Measurements from ENCODE around the gene ALDH1A1.

The ALDH1A1 gene

DNA sequence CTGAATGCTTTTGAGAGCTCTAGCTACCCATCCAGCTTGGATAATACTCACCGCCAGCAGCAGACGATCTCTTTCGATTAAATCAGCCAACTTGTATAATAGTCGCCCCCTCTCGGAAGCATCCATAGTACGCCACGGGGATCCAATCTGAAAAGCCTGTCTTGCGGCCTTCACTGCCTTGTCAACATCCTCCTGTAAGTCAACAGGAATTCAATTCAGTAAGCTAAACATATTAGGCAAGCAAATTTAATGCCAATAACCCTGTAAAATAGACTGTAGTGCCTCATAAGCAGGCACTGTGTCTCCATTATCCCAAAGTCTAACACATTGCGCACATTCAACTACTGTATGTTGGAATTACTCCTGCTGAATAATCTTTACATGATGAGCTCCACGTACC is 22.0 kb downstream of the ALDH1A1 start:
- DNase-seq (ENCODE audit: low read depth) = no peak
- TF ChIP-seq, protein P1, sequence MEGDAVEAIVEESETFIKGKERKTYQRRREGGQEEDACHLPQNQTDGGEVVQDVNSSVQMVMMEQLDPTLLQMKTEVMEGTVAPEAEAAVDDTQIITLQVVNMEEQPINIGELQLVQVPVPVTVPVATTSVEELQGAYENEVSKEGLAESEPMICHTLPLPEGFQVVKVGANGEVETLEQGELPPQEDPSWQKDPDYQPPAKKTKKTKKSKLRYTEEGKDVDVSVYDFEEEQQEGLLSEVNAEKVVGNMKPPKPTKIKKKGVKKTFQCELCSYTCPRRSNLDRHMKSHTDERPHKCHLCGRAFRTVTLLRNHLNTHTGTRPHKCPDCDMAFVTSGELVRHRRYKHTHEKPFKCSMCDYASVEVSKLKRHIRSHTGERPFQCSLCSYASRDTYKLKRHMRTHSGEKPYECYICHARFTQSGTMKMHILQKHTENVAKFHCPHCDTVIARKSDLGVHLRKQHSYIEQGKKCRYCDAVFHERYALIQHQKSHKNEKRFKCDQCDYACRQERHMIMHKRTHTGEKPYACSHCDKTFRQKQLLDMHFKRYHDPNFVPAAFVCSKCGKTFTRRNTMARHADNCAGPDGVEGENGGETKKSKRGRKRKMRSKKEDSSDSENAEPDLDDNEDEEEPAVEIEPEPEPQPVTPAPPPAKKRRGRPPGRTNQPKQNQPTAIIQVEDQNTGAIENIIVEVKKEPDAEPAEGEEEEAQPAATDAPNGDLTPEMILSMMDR (IDR thresholded peaks at IDR 0.05; ENCODE audit: low read depth, low read length, missing control alignments) = no peak
- no peak overlapping the region for H3K4me3 ChIP-seq (ENCODE audit: low read depth, low read length)

DNA sequence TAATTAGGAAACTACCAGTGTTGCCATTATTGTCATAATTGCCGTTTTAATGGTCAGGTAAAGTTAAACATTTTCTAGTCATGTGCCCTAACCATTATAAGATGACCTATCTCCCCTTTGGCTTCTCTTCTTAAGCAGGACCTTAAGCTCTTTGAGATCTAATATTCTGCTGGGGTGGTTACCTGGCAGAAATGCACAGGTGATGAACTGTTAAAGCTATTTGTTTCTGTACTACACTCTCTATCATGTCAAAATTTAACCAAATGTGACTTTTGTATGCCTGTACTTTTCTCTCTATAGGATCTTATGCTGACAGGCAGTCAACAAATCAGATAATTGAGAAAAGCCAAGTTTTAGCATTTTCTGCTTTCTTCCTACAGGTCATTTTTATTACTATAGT is 23.3 kb downstream of the ALDH1A1 start:
- H3K4me3 ChIP-seq (ENCODE audit: low read depth, low read length) = no peak overlapping the region
- TF ChIP-seq, protein P1 (IDR thresholded peaks at IDR 0.05; ENCODE audit: low read depth, low read length, missing control alignments) = no peak
- DNase-seq (ENCODE audit: low read depth) = no peak

DNA sequence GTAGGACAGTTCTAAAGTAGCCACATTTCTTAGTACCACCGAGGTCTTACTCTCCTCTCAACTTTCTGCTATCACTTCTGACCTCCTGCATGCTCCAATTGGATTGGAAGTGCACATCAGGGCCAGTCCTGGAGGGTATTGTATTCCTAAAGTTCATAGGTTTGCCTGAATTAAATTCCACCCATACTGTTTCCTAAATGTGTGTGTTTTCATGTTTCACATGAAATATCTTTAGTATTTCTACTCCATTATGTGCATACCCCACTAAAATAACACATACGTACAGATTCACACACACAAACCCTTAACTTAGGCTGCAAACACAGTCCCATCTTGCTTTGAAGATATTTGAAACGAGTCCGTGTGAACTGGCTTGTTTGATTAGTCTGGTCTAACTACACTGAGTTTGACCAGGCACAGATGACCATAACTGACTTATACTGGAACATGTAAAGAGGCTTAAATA is 24.8 kb downstream of the ALDH1A1 start:
- no peak overlapping the region for H3K4me3 ChIP-seq (ENCODE audit: low read depth, low read length)
- TF ChIP-seq, protein P1 (IDR thresholded peaks at IDR 0.05; ENCODE audit: low read depth, low read length, missing control alignments) = no peak
- no peak for DNase-seq (ENCODE audit: low read depth)

DNA sequence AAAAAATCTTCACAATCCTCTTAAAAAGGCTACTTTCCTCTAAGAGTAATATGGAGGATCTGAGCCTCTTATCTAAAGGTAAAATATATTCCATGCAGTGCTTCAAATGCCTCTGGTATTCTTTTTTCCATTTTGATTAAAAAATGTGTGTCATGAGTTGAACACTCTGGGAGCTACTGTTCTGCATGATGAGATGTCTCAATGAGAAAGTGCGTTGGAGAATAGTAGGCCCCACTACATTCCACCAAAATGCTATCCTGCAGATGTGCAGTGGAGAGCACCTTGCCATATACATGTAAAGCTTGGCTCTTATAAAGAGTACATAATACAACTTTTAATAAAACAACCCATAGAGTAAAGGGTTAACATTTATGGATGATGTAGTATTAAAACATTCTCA is 26.3 kb downstream of the ALDH1A1 start:
- no peak overlapping the region for H3K4me3 ChIP-seq (ENCODE audit: low read depth, low read length)
- no peak for DNase-seq (ENCODE audit: low read depth)
- TF ChIP-seq, protein P1 (IDR thresholded peaks at IDR 0.05; ENCODE audit: low read depth, low read length, missing control alignments) = no peak

DNA sequence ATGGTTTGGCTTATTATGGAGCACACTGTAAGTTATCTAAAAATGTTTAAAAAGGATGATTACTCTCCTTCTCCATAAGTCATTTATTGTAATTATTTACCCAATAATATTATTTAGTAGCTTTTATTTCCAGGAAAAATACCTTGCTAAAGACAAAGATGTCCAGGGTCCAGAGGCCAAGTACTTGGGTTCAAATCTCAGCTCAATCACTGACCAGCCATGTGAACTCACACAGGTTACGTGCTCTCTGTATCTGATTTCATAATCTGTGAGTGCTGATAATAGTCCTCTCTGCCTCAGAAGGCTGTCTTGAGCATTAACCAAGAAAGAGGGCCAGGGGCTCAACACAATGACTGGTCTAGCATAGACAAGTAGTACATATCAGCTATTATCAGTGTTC is 27.0 kb downstream of the ALDH1A1 start:
- TF ChIP-seq, protein P1 (IDR thresholded peaks at IDR 0.05; ENCODE audit: low read depth, low read length, missing control alignments) = no peak
- H3K4me3 ChIP-seq (ENCODE audit: low read depth, low read length) = no peak overlapping the region
- no peak for DNase-seq (ENCODE audit: low read depth)

DNA sequence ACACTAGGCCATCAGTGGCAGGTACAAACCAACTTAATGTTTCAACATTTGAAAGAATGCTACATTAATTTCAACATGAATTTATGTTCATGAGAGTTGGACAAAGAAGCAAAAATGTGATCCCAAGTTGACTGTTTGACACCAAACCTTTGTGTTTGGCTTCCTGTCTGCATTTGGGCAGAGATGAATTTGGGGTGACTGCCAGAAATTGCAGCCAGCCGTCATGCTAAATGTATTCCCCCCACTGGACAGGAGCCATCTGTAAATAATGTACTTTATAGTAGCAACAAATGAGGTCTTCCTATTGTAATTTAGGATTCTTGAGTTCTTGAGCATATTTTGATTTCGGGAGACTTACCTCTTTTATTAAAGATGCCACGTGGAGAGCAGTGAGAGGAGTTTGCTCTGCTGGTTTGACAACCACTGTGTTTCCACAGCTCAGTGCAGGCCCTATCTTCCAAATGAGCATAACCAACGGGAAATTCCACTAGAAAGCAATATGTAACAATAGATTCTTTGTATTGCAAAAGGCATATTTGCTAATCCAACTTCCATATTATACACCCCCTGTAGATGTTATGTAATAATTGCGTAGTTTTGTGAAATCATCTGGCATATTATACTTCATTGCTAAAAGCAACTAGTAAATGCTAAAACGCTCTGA is 27.6 kb downstream of the ALDH1A1 start:
- DNase-seq (ENCODE audit: low read depth) = no peak
- no peak overlapping the region for H3K4me3 ChIP-seq (ENCODE audit: low read depth, low read length)
- TF ChIP-seq, protein P1 (IDR thresholded peaks at IDR 0.05; ENCODE audit: low read depth, low read length, missing control alignments) = no peak

DNA sequence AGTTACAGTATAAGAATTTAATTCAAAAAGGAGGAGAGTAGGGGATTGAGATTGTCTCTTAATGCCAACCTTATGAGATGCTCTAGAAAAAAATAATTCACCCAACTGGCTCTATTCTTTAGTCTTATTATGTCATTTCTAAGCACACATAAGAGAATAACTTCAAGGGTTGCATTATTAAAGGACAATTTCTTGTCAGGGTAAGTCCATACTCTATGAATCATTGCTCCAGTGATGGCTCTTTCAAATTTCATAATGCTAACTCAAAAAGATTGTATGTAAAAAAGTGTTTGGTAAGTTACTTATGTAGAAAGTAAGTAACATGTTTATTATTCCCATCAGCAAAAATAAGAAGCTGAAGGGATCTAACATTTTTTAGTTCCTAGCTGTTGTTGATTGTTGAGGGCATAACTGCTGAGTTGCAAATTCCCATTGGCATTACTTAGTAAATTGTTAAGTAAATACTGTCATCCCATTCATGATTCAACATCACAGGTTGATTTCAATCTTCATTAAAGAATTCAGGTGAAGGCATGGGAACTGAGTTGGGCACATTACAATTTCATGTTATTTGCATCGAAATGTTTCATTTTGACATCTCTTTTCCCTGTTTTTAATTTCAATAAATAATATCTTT is 28.6 kb downstream of the ALDH1A1 start:
- TF ChIP-seq, protein P1 (IDR thresholded peaks at IDR 0.05; ENCODE audit: low read depth, low read length, missing control alignments) = no peak
- H3K4me3 ChIP-seq (ENCODE audit: low read depth, low read length) = no peak overlapping the region
- DNase-seq (ENCODE audit: low read depth) = no peak

Data from GM12864 (cell line).